Hepatocyte (in vitro differentiated cells): ENCODE data around the gene ABCC12.

Experiments used
- EZH2 ChIP-seq: fragments of 200-600 bp; sonication (generic); IDR thresholded peaks from 2 replicates; pipeline ENCODE4 v1.6.1; 2016; ENCODE audit warnings: antibody characterized with exemption, mild to moderate bottlenecking, borderline replicate concordance
- EZH2phosphoT487 ChIP-seq: fragments of 200-600 bp; sonication (generic); IDR thresholded peaks from one replicate; pipeline ENCODE4 v1.6.1; 2018; ENCODE audit warnings: antibody characterized with exemption, mild to moderate bottlenecking, low read depth, moderate library complexity; ENCODE audit not compliant: unreplicated experiment, severe bottlenecking
- TF ChIP-seq, protein P1 (sequence below): fragments of 200-600 bp; sonication (generic); IDR thresholded peaks from 2 replicates; pipeline ENCODE4 v1.5.1; 2016; ENCODE audit warnings: antibody characterized with exemption, mild to moderate bottlenecking; ENCODE audit not compliant: poor library complexity

GRCh38 chr16:48129926-48130325 is 25.9 kb downstream of the ABCC12 start:
- TF ChIP-seq, protein P1, sequence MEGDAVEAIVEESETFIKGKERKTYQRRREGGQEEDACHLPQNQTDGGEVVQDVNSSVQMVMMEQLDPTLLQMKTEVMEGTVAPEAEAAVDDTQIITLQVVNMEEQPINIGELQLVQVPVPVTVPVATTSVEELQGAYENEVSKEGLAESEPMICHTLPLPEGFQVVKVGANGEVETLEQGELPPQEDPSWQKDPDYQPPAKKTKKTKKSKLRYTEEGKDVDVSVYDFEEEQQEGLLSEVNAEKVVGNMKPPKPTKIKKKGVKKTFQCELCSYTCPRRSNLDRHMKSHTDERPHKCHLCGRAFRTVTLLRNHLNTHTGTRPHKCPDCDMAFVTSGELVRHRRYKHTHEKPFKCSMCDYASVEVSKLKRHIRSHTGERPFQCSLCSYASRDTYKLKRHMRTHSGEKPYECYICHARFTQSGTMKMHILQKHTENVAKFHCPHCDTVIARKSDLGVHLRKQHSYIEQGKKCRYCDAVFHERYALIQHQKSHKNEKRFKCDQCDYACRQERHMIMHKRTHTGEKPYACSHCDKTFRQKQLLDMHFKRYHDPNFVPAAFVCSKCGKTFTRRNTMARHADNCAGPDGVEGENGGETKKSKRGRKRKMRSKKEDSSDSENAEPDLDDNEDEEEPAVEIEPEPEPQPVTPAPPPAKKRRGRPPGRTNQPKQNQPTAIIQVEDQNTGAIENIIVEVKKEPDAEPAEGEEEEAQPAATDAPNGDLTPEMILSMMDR, result no peak
- TF ChIP-seq EZH2 (no peak), EZH2phosphoT487 (no peak)
